ENCODE measurements around the gene GPD2.

GRCh38 chr2:156615836-156616322 lies 179.7 kb downstream of the GPD2 start:
- TF ChIP-seq, protein P1, sequence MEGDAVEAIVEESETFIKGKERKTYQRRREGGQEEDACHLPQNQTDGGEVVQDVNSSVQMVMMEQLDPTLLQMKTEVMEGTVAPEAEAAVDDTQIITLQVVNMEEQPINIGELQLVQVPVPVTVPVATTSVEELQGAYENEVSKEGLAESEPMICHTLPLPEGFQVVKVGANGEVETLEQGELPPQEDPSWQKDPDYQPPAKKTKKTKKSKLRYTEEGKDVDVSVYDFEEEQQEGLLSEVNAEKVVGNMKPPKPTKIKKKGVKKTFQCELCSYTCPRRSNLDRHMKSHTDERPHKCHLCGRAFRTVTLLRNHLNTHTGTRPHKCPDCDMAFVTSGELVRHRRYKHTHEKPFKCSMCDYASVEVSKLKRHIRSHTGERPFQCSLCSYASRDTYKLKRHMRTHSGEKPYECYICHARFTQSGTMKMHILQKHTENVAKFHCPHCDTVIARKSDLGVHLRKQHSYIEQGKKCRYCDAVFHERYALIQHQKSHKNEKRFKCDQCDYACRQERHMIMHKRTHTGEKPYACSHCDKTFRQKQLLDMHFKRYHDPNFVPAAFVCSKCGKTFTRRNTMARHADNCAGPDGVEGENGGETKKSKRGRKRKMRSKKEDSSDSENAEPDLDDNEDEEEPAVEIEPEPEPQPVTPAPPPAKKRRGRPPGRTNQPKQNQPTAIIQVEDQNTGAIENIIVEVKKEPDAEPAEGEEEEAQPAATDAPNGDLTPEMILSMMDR (IDR thresholded peaks at IDR 0.05; ENCODE audit: borderline replicate concordance, extremely low read depth, low read length, poor library complexity, severe bottlenecking) = no peak
- no peak for TF ChIP-seq EZH2 (IDR thresholded peaks at IDR 0.05; ENCODE audit: borderline replicate concordance, low read depth, low read length, severe bottlenecking)

Data from DND-41 (cell line).